KMS-11 (cell line): Measurements from ENCODE around the gene LUZP2.

Source experiments
- H2AFZ ChIP-seq: fragments of 200-600 bp; sonication (generic); 2 replicates; pipeline ENCODE4 v1.6.1; 2016; ENCODE audit warnings: antibody characterized with exemption, mixed run types, low read depth
- H3K27ac ChIP-seq: fragments of 200-600 bp; sonication (generic); 2 replicates; pipeline ENCODE4 v1.6.1; 2016; ENCODE audit warnings: mild to moderate bottlenecking, mixed run types
- H3K27me3 ChIP-seq: fragments of 200-600 bp; sonication (generic); 2 replicates; pipeline ENCODE4 v1.6.1; 2017; ENCODE audit warnings: mild to moderate bottlenecking, low read depth, mixed run types, moderate library complexity; ENCODE audit not compliant: insufficient read depth
- H3K36me3 ChIP-seq: fragments of 200-600 bp; sonication (generic); 2 replicates; pipeline ENCODE4 v1.6.1; 2017; ENCODE audit warnings: mild to moderate bottlenecking, mixed run types; ENCODE audit not compliant: insufficient read depth
- H3K4me1 ChIP-seq: fragments of 200-600 bp; sonication (generic); 2 replicates; pipeline ENCODE4 v1.6.1; 2016; ENCODE audit warnings: mild to moderate bottlenecking, low read depth, mixed run types; ENCODE audit not compliant: poor library complexity, severe bottlenecking
- H3K4me2 ChIP-seq: fragments of 200-600 bp; sonication (generic); 2 replicates; pipeline ENCODE4 v1.7.0; 2016; ENCODE audit warnings: mild to moderate bottlenecking, mixed run types
- H3K4me3 ChIP-seq: fragments of 200-600 bp; sonication (generic); IDR thresholded peaks from 2 replicates; pipeline ENCODE4 v1.6.1; 2017; ENCODE audit warnings: low read depth, low read length, mixed read lengths; ENCODE audit not compliant: insufficient read depth
- H3K79me2 ChIP-seq: fragments of 200-600 bp; sonication (generic); 2 replicates; pipeline ENCODE4 v1.6.1; 2016; ENCODE audit warnings: low read depth, mixed run types; ENCODE audit not compliant: insufficient read depth
- H3K9ac ChIP-seq: fragments of 200-600 bp; sonication (generic); 2 replicates; pipeline ENCODE4 v1.6.1; 2016; ENCODE audit warnings: mild to moderate bottlenecking, mixed run types
- H4K20me1 ChIP-seq: fragments of 200-600 bp; sonication (generic); 2 replicates; pipeline ENCODE4 v1.6.1; 2016; ENCODE audit warnings: mild to moderate bottlenecking, mixed run types; ENCODE audit not compliant: insufficient read depth
- CTCF ChIP-seq: fragments of 200-600 bp; sonication (generic); conservative IDR thresholded peaks from 2 replicates; pipeline ENCODE4 v1.6.1; 2017; ENCODE audit warnings: low read depth, mild to moderate bottlenecking, antibody characterized with exemption, low read length, moderate library complexity, mixed read lengths

Gene LUZP2

DNA sequence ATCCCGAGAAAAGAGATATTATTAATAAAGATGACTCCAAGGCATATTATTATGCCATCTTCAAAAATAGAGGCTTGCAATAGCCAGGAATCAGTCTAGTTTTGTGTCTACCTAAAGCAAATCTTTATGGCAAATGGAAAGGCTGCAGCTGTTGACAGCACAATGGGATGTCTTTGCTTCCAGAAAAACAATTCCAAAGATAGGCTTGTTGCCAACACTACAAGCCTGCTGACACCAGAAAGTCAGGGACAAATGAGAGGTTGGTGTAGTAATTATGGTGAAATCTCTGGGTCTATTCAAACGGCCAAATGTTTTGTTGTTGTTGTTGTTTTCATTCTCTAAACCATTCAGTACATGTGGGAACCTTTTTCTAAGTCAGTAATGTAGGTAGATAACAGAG, 101.8 kb downstream of the LUZP2 start:
- Histone ChIP-seq H3K79me2 (no peaks in the 10 kb centered on the region), H3K9ac (no peak overlapping the region), H2AFZ (no peak overlapping the region), H3K4me2 (no peak overlapping the region), H3K4me3 (no peak overlapping the region), H4K20me1 (no peaks in the 10 kb centered on the region), H3K27me3 (no peaks in the 10 kb centered on the region), H3K4me1 (no peaks in the 10 kb centered on the region), H3K27ac (no peak overlapping the region), H3K36me3 (no peaks in the 10 kb centered on the region)
- no peak for TF ChIP-seq CTCF

GRCh38 chr11:24609192-24610119, 112.6 kb downstream of the LUZP2 start:
- no peak for TF ChIP-seq CTCF
- no peak overlapping the region for H3K9ac ChIP-seq
- H3K27me3 ChIP-seq, result no peaks in the 10 kb centered on the region

GRCh38 chr11:24615451-24616160, 118.8 kb downstream of the LUZP2 start:
- Histone ChIP-seq H3K79me2 (no peaks in the 10 kb centered on the region), H2AFZ (no peak overlapping the region), H3K27ac (no peak overlapping the region), H3K4me3 (no peak overlapping the region), H3K4me2 (no peak overlapping the region), H3K36me3 (no peaks in the 10 kb centered on the region), H4K20me1 (no peaks in the 10 kb centered on the region), H3K27me3 (no peaks in the 10 kb centered on the region), H3K4me1 (no peaks in the 10 kb centered on the region), H3K9ac (no peak overlapping the region)
- no peak for TF ChIP-seq CTCF

More at GRCh38 chr11:24609192-24610119, 112.6 kb downstream of the LUZP2 start:
- Histone ChIP-seq H2AFZ (no peak overlapping the region), H3K27ac (no peak overlapping the region), H3K36me3 (no peaks in the 10 kb centered on the region), H3K4me2 (no peak overlapping the region), H3K79me2 (no peaks in the 10 kb centered on the region), H3K4me1 (no peaks in the 10 kb centered on the region), H4K20me1 (no peaks in the 10 kb centered on the region), H3K4me3 (no peak overlapping the region)

DNA sequence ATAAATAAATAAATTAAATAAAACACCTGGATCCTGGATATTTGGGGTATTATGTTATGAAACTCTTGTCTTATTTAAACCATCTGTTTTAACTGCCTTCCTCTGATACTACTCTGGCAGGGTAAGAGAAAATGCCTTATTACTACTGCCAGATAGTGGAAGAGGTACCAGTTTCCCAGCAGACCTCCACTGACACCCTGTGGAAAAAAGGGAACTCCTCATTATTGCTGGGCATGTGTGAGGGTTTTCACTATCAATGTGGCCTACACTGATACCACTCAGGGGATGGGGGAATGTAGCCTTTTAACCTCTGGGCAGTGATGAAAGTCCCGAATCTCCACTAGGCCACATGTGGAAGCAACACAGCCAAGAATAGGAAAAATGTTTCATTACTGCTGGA, 121.0 kb downstream of the LUZP2 start:
- TF ChIP-seq CTCF, result no peak
- Histone ChIP-seq H3K4me2 (no peak overlapping the region), H2AFZ (no peak overlapping the region), H4K20me1 (no peaks in the 10 kb centered on the region), H3K36me3 (no peaks in the 10 kb centered on the region), H3K9ac (no peak overlapping the region), H3K4me3 (no peak overlapping the region), H3K27ac (no peak overlapping the region), H3K79me2 (no peaks in the 10 kb centered on the region), H3K27me3 (no peaks in the 10 kb centered on the region), H3K4me1 (no peaks in the 10 kb centered on the region)
